Aorta (tissue), 5 donors: Measurements from ENCODE around the gene PABPC1L. TPM values are rescaled to one million over a fixed set of nuclear protein-coding genes. Genes with fewer than 3 reads are reported as not detected.

Experiments
- ATAC-seq: fragments of 200-7000 bp; cut with Tn5 transposase; one replicate; pipeline ENCODE4 v1.9.1; 2022; ENCODE audit warnings: moderate library complexity; ENCODE audit not compliant: low FRiP score
- DNase-seq, 2 donors: peaks; one replicate each; pipeline ENCODE4 v3.0.0-alpha.2; 2020
- H3K27ac ChIP-seq, 2 donors: one replicate each; pipeline ENCODE4 v1.5.1; 2013; ENCODE audit warnings: low read length in 2 of 2, mild to moderate bottlenecking in 2 of 2, moderate library complexity in 2 of 2, control low read depth in 1 of 2, inconsistent platforms in 1 of 2, low read depth in 1 of 2
- H3K27me3 ChIP-seq, 2 donors: one replicate each; pipeline ENCODE4 v1.6.1; 2013; ENCODE audit warnings: control low read depth in 1 of 2, low read length in 1 of 2, mild to moderate bottlenecking in 1 of 2, moderate library complexity in 1 of 2; ENCODE audit not compliant: insufficient read depth in 2 of 2, control insufficient read depth in 1 of 2
- H3K36me3 ChIP-seq, 2 donors: one replicate each; pipeline ENCODE4 v1.6.1; 2013; ENCODE audit warnings: control low read depth in 1 of 2, low read length in 1 of 2, mild to moderate bottlenecking in 1 of 2; ENCODE audit not compliant: insufficient read depth in 2 of 2, control insufficient read depth in 1 of 2
- H3K4me1 ChIP-seq, 2 donors: one replicate each; pipeline ENCODE4 v1.6.1; 2013; ENCODE audit warnings: low read length in 2 of 2, control low read depth in 1 of 2, mild to moderate bottlenecking in 1 of 2, moderate library complexity in 1 of 2; ENCODE audit not compliant: insufficient read depth in 2 of 2, control insufficient read depth in 1 of 2
- H3K4me3 ChIP-seq, 2 donors: one replicate each; pipeline ENCODE4 v1.5.1; 2013; ENCODE audit warnings: low read length in 2 of 2, control low read depth in 1 of 2, mild to moderate bottlenecking in 1 of 2
- H3K9me3 ChIP-seq: one replicate; pipeline ENCODE4 v1.6.1; 2013; ENCODE audit warnings: mild to moderate bottlenecking, low read length; ENCODE audit not compliant: control insufficient read depth
- WGBS, 2 donors: extraction: QIAGEN DNeasy Blood & Tissue Kit; methylation state at CpG; one replicate each; pipeline ENCODE4 v1.1.7; 2013; 5-methylcytosine and 5-hydroxymethylcytosine counted together
- intact Hi-C, 2 donors: fragments of 100-400 bp; cut with DNase I; formaldehyde crosslinking; loops; one replicate each; pipeline versions ENCODE4 v1.14.2 to v1.15.0; 2022
- polyA plus RNA-seq, 2 donors: library from polyadenylated mRNA; stranded (reverse); fragments of 200-250 nt; gene quantifications; one replicate each; pipeline ENCODE4 v1.2.3, GENCODE V29; 2013
- total RNA-seq, 2 donors: library from RNA; stranded (reverse); fragmentation: NEBNext Ultra II Directional; extraction: Animal tissue kit (Norgen Biotek cat#: 25700); gene quantifications; one replicate each; pipeline ENCODE4 v1.2.1, GENCODE V29; 2021
- donor health status: healthy with polysubstance abuse.
- donor health status: Bipolar disorder and iron deficiency.
- donor health status: DM: no; HTN: no; CAD: no.
- donor health status: DM: no; HTN: no; CAD: no.
- donor health status: DM: yes; HTN: yes; CAD: no.

The PABPC1L gene
- total and polyA plus RNA-seq, 4 donors: 1.4 to 77.2 (median 24.4) TPM

DNA sequence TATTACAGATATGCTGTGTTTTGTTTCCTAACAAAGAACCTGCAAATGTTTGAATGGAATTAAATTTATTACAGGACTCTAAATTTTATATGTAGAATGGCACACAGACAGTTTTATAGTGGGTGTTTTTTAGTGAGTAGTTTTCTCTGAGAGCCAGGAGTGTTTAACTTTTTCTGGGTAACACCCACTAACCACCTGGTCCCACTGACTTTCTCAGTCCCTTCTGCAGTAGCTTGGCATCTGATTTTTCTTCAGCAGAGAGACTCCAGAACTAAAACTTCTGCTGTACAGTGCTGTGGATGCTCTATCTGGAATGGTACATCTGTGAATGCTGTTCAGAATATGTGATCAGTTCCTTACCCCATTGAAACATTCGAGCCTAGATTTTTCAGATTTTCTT, 18.0 kb upstream of the PABPC1L start:
- ATAC-seq (no peak), DNase-seq (no peak)
- Histone ChIP-seq H3K4me1 (peaks cover 9 to 13% of the 10 kb centered on the region in 2 donors), H3K4me3 (no peak overlapping the region), H3K9me3 (no peaks in the 10 kb centered on the region), H3K36me3 (no peaks in the 10 kb centered on the region), H3K27me3 (no peaks in the 10 kb centered on the region), H3K27ac (no peak overlapping the region)
- 73 to 88% methylated on average over 1 of the region's 1 CpG for WGBS, 2 donors
- intact Hi-C loops: no loop called here

DNA sequence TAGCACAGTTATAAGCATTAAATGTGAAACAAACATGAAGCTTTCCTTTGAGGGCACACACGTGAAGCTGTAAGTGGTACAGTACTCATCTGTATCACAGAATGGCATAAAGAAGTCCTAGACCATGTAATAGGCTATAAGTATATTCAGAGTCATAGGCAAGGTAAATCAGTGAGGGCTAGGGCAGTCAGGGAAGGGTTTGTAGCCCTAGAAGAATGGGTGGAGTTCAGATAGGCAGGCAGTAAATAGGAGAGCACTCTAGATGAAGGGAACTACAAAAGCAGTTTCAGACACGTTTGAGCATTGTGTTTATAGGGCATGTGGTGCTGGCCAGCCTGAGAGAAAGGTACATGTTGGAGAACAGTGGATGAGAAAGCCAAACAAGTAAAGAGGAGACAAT, 14.9 kb upstream of the PABPC1L start:
- peaks cover 11 to 19% of the 10 kb centered on the region in 2 donors for H3K4me1 ChIP-seq
- no peak for ATAC-seq
- no peaks in the 10 kb centered on the region for H3K36me3 ChIP-seq
- intact Hi-C loops: no loop called here
- 52 to 63% methylated on average over 2 of the region's 2 CpGs for WGBS, 2 donors
- H3K27me3 ChIP-seq: no peaks in the 10 kb centered on the region
- DNase-seq: no peak
- no peaks in the 10 kb centered on the region for H3K9me3 ChIP-seq
- H3K4me3 ChIP-seq: no peak overlapping the region
- no peak overlapping the region for H3K27ac ChIP-seq

DNA sequence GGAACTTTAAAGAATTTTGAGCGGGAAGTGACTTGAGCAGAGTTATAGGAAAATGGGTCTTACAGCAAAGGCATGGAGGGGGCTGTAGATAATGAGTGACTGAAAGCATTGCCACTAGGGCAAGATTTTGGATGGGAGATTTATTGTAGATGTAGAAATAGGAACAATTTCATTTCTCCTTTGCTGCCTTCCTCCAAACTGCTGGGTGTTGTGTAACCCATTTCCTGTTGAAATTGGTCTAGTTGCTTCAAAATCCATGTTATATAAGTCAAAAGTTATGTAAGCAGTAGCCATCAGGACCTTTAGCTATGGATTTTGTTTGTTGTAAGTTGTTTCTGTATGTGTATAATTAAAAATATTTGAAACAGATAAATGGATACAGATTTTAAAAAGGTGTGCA, 13.3 kb upstream of the PABPC1L start:
- H3K4me1 ChIP-seq: peaks cover 13 to 21% of the 10 kb centered on the region in 2 donors
- H3K27ac ChIP-seq: peak overlapping the region in 1 of 2 donors; percentile 25
- intact Hi-C loops: no loop called here
- no peaks in the 10 kb centered on the region for H3K9me3 ChIP-seq
- H3K4me3 ChIP-seq: no peak overlapping the region
- peaks cover 0 to 2% of the 10 kb centered on the region in 2 donors for H3K36me3 ChIP-seq
- ATAC-seq: no peak
- no peak for DNase-seq
- 66% methylated on average over 1 of the region's 1 CpG for WGBS, 2 donors
- H3K27me3 ChIP-seq: no peaks in the 10 kb centered on the region

DNA sequence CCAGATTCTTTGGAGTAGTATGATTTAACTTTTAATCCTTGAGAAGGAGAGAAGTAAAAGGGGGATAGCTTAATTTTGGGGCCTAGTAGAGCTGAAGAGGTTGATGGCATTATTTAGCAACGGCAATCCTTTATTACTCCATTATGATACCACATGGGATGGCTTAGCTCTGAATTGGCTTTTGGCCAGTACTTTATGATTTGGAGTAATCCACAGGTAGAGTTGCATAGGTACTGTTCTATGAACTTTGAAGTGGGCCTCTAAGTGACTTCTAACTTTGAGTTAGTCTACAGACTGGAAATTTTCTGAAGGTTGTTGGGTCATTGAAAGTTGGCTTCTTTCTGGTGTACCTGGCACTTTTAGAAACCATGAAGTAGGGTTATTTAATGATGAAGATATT, 12.7 kb upstream of the PABPC1L start:
- Histone ChIP-seq H3K4me1 (peaks cover 11 to 21% of the 10 kb centered on the region in 2 donors), H3K27ac (no peak overlapping the region), H3K27me3 (no peaks in the 10 kb centered on the region), H3K36me3 (peaks cover 0 to 3% of the 10 kb centered on the region in 2 donors), H3K9me3 (no peaks in the 10 kb centered on the region), H3K4me3 (no peak overlapping the region)
- ATAC-seq: no peak
- no peak for DNase-seq
- intact Hi-C loops: no loop called here
- whole genome bisulfite sequencing, 2 donors: 70 to 81% methylated on average over 1 of the region's 1 CpG

DNA sequence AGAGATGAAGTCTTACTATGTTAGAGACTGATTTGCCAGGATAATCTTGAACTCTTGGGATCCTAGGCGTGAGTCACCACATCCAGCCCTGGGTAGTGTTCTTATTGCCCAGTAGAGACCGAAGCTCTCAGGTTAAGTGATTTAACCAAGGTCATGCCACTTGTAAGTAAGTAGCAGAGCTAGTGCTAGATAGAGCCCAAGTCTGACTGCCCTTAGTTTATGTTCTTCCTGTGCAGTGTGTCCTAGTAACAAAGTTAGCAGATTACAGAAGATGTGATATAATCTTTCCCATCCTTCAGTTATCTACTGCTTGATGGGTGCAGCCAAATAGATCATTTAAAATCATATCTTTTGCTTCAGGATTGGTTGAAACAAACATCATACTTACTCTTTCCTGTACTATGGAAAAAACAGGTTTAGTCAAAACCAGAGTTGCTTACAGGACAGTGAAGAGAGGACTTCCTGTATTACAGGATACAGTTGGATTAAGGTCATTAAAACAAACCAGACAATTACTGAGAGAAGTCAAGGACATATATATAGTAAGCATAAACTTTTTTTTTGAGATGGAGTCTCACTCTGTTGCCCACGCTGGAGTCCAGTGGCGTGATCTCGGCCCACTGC, 9.5 kb upstream of the PABPC1L start:
- Histone ChIP-seq H3K27me3 (no peaks in the 10 kb centered on the region), H3K4me1 (peaks cover 7 to 16% of the 10 kb centered on the region in 2 donors), H3K9me3 (no peaks in the 10 kb centered on the region), H3K4me3 (no peak overlapping the region), H3K36me3 (peaks cover 0 to 5% of the 10 kb centered on the region in 2 donors), H3K27ac (no peak overlapping the region)
- ATAC-seq: no peak
- intact Hi-C loops: no loop called here
- DNase-seq: no peak
- 89 to 91% methylated on average over 5 of the region's 5 CpGs for WGBS, 2 donors

DNA sequence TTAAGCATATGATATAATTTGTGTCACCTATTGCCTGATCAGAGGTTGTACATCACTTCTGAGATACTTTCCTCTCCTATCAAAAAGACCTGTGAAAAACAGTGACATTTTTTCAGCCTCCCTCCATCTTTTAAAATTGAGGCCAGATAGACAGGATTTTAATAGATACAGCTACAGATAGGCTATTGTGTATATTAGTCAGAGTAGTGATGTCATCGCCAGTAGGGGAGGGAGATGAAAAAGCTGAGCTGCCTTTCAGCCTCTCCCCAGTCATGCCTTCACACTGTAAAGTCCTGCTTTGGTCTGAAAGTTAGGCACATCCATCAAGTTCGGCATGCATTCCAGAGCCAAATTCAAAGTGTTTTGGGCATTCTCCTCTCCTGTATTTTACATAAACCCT, 7.9 kb upstream of the PABPC1L start:
- H3K4me1 ChIP-seq: peaks cover 2 to 12% of the 10 kb centered on the region in 2 donors
- no peaks in the 10 kb centered on the region for H3K27me3 ChIP-seq
- 80 to 83% methylated on average over 2 of the region's 2 CpGs for WGBS, 2 donors
- intact Hi-C loops: no loop called here
- H3K36me3 ChIP-seq: peaks cover 4 to 5% of the 10 kb centered on the region in 2 donors
- no peak overlapping the region for H3K4me3 ChIP-seq
- no peak for DNase-seq
- H3K27ac ChIP-seq: no peak overlapping the region
- no peak for ATAC-seq
- no peaks in the 10 kb centered on the region for H3K9me3 ChIP-seq

DNA sequence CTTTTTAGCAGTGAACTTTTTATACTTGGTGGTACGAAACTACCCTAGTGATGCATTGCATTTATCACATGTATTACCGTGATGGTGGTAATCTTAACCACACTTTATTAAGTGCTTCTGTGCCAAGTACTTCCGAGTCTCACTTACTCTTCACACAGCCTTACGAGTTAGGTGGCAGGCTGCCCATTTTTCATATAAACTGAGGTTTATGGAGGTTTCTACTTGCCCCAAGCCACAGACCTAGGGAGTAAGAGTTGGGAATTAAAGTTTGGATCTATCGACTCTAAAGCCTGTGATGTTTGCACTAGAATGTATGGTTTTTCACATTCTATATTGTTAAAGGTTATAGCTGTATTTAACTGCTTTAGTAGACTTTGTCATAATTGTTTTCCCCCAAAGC, 5.5 kb upstream of the PABPC1L start:
- WGBS, 2 donors: 77 to 79% methylated on average over 5 of the region's 5 CpGs
- ATAC-seq (no peak), DNase-seq (no peak)
- Histone ChIP-seq H3K4me1 (peaks cover 2 to 3% of the 10 kb centered on the region in 2 donors), H3K4me3 (no peak overlapping the region), H3K27me3 (no peaks in the 10 kb centered on the region), H3K27ac (no peak overlapping the region), H3K9me3 (no peaks in the 10 kb centered on the region), H3K36me3 (peaks cover 4 to 7% of the 10 kb centered on the region in 2 donors)
- intact Hi-C loops: no loop called here

DNA sequence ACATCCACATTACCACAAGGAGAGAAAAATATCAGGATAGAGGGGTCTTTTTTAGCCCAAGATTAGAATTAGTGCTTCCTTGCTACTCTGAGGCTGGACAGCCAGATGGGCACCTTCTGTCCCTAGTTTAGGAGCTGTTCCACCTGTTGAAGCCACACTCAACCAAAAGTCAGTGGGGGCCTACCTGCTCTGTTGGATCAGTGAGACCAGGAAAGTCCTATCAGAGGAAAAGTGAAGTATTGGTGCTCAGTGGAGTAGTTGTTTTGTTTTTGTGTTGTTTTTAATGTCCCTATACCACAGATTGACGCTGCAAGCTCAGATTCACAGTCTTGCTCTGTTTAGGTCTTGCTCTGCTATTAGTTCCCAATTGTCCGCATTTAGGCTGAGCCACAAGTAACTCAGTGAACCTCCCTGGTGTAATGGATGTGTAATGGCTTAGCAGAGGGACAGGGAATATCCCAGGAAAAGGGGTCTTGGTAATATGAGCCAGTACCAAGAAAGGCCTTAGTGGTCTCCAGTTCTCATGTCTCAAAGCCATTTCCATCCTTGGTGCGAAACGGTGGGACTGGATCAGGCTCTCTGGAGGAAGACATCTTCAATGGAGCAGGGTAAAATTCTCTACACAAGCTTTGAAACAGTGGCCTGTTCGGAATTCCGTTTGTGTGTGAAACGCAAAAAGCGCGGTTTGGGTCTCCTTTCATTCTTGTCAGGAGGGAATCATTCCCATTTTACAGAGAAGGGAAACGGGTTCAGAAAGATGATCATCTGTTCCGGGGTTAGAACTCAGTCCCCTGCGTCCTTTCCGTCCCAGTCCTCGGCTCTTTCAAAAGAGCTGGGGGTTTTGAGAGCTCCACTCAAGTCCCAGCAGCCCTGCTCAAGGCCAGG, 631 bp upstream of the PABPC1L start:
- no peak for ATAC-seq
- 22% methylated on average over 14 of the region's 14 CpGs for WGBS, 2 donors
- H3K27ac ChIP-seq: no peak overlapping the region

More for the DNA sequence above, 631 bp upstream of the PABPC1L start:
- H3K27me3 ChIP-seq: no peaks in the 10 kb centered on the region
- peaks cover 2 to 6% of the 10 kb centered on the region in 2 donors for H3K36me3 ChIP-seq
- DNase-seq: no peak
- intact Hi-C loops: no loop called here
- H3K4me3 ChIP-seq: peak overlapping the region; percentile 18 to 32
- no peaks in the 10 kb centered on the region for H3K9me3 ChIP-seq
- H3K4me1 ChIP-seq: no peaks in the 10 kb centered on the region
